IPS-20b (cell line): ENCODE data around the gene SLC39A8.

Experiments
- H3K27ac ChIP-seq: one replicate; pipeline ENCODE4 v1.5.1; 2013; ENCODE audit warnings: low read length
- H3K27me3 ChIP-seq: 2 replicates; pipeline ENCODE4 v1.6.1; 2013; ENCODE audit warnings: mild to moderate bottlenecking, low read length, inconsistent platforms; ENCODE audit not compliant: insufficient read depth
- H3K36me3 ChIP-seq: 2 replicates; pipeline ENCODE4 v1.6.1; 2013; ENCODE audit warnings: low read depth, mild to moderate bottlenecking, inconsistent platforms, low read length, moderate library complexity; ENCODE audit not compliant: insufficient read depth
- H3K4me1 ChIP-seq: 2 replicates; pipeline ENCODE4 v1.6.1; 2013; ENCODE audit warnings: mild to moderate bottlenecking, control low read depth, inconsistent platforms, low read length, moderate library complexity; ENCODE audit not compliant: insufficient read depth
- H3K4me3 ChIP-seq: 2 replicates; pipeline ENCODE4 v1.5.1; 2013; ENCODE audit warnings: mild to moderate bottlenecking, low read length, inconsistent platforms
- H3K9ac ChIP-seq: 2 replicates; pipeline ENCODE4 v1.6.1; 2013; ENCODE audit warnings: low read depth, mild to moderate bottlenecking, inconsistent platforms, low read length, moderate library complexity
- H3K9me3 ChIP-seq: 2 replicates; pipeline ENCODE4 v1.6.1; 2013; ENCODE audit warnings: mild to moderate bottlenecking, low read depth, low read length, inconsistent platforms; ENCODE audit not compliant: insufficient read depth

The SLC39A8 gene

GRCh38 chr4:102317459-102317858 lies 27.8 kb downstream of the SLC39A8 start:
- Histone ChIP-seq H3K9ac (no peak overlapping the region), H3K9me3 (no peaks in the 10 kb centered on the region), H3K4me3 (no peak overlapping the region)

GRCh38 chr4:102316585-102316984 lies 28.7 kb downstream of the SLC39A8 start:
- Histone ChIP-seq H3K9ac (no peak overlapping the region), H3K36me3 (no peaks in the 10 kb centered on the region), H3K9me3 (no peaks in the 10 kb centered on the region), H3K27me3 (no peaks in the 10 kb centered on the region), H3K4me1 (peaks cover 19% of the 10 kb centered on the region; the same call in 1 of the 2 replicates), H3K27ac (no peak overlapping the region), H3K4me3 (no peak overlapping the region)

More at GRCh38 chr4:102317459-102317858, 27.8 kb downstream of the SLC39A8 start:
- Histone ChIP-seq H3K27ac (no peak overlapping the region), H3K27me3 (no peaks in the 10 kb centered on the region), H3K4me1 (peaks cover 28% of the 10 kb centered on the region), H3K36me3 (no peaks in the 10 kb centered on the region)

- H3K9me3 ChIP-seq: no peaks in the 10 kb centered on the region
- no peaks in the 10 kb centered on the region for H3K36me3 ChIP-seq
- no peak overlapping the region for H3K27ac ChIP-seq
- no peaks in the 10 kb centered on the region for H3K27me3 ChIP-seq
- no peak overlapping the region for H3K9ac ChIP-seq
- H3K4me3 ChIP-seq: no peak overlapping the region
- H3K4me1 ChIP-seq: peaks cover 10% of the 10 kb centered on the region; the same call in 1 of the 2 replicates
Measured at GRCh38 chr4:102315532-102315931, 29.8 kb downstream of the SLC39A8 start.

GRCh38 chr4:102312417-102312816 lies 32.9 kb downstream of the SLC39A8 start:
- no peak overlapping the region for H3K9ac ChIP-seq

GRCh38 chr4:102311912-102312311 lies 33.4 kb downstream of the SLC39A8 start:
- H3K9me3 ChIP-seq: no peaks in the 10 kb centered on the region
- no peaks in the 10 kb centered on the region for H3K36me3 ChIP-seq
- H3K27ac ChIP-seq: no peak overlapping the region
- H3K4me1 ChIP-seq: no peaks in the 10 kb centered on the region
- H3K9ac ChIP-seq: no peak overlapping the region
- no peak overlapping the region for H3K4me3 ChIP-seq
- no peaks in the 10 kb centered on the region for H3K27me3 ChIP-seq

More at GRCh38 chr4:102312417-102312816, 32.9 kb downstream of the SLC39A8 start:
- Histone ChIP-seq H3K4me1 (no peaks in the 10 kb centered on the region), H3K4me3 (no peak overlapping the region), H3K27ac (no peak overlapping the region), H3K36me3 (no peaks in the 10 kb centered on the region), H3K27me3 (no peaks in the 10 kb centered on the region), H3K9me3 (no peaks in the 10 kb centered on the region)

- Histone ChIP-seq H3K27ac (no peak overlapping the region), H3K27me3 (no peaks in the 10 kb centered on the region), H3K4me1 (no peaks in the 10 kb centered on the region), H3K9me3 (no peaks in the 10 kb centered on the region), H3K9ac (no peak overlapping the region), H3K36me3 (no peaks in the 10 kb centered on the region), H3K4me3 (no peak overlapping the region)
Measured at GRCh38 chr4:102311407-102311806, 33.9 kb downstream of the SLC39A8 start.

DNA sequence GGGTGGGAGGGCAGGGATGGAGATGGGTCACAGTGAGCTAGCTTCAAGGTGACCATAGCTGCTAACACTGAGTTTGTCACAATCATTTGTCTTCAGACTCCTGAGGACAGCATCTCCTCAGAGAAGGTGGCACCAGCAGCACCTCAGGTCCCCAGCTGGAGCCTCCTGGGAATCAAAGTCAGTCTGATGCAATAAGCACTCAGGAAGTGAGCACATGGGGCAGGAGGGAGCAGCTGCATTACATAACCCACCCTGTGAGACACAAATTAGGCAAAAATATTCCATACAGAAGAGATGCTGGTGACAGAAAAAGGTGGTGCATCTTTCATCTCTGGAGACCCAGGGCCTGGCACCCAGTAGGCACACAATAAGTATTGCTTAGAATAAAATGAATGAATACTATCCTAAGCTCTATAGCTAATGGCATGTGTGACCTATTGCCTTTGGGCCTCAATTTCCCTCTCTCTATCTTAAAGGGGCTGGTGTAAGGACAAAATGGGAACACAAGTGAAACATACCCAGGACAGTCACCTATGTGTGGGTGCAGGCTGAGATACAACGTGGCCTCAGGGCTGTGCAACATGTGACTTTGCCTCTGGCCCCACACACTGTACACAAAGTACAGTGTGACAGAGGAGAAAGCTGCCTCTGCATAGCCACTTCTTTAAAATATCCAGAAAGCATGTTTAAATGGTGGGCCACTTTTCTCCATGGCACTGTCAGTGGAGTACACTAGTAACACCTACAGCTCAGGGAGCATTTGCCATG lies 37.1 kb downstream of the SLC39A8 start:
- Histone ChIP-seq H3K4me3 (no peak overlapping the region), H3K4me1 (no peaks in the 10 kb centered on the region), H3K36me3 (no peaks in the 10 kb centered on the region), H3K9me3 (no peaks in the 10 kb centered on the region), H3K9ac (no peak overlapping the region), H3K27ac (no peak overlapping the region), H3K27me3 (no peaks in the 10 kb centered on the region)

- Histone ChIP-seq H3K27ac (no peak overlapping the region), H3K9ac (no peak overlapping the region), H3K4me1 (no peaks in the 10 kb centered on the region), H3K27me3 (no peaks in the 10 kb centered on the region), H3K9me3 (no peaks in the 10 kb centered on the region), H3K4me3 (no peak overlapping the region), H3K36me3 (no peaks in the 10 kb centered on the region)
Measured at GRCh38 chr4:102305666-102306065, 39.6 kb downstream of the SLC39A8 start.

DNA sequence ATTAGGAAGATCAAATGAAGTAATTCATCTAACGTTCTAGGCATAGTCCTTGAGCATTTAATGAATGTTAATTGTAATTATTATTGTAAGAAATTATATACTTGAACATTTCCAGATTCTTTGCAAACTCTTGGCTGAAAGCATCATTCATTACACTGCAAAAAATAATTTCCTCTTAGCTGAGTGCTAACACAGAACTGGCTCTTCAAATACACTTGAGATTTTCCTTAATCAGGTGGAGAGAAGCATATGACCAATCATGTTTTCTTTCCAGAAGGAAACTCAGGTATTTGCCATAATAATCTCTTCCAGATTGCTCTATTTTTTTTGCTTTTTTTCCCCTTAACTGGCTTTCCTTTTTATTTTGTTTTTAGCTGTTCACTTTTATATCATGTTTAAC lies 42.5 kb downstream of the SLC39A8 start:
- Histone ChIP-seq H3K36me3 (no peaks in the 10 kb centered on the region), H3K27ac (no peak overlapping the region), H3K4me1 (peaks cover 4% of the 10 kb centered on the region; the same call in 1 of the 2 replicates)

GRCh38 chr4:102301167-102301566 lies 44.1 kb downstream of the SLC39A8 start:
- H3K4me1 ChIP-seq: peaks cover 9% of the 10 kb centered on the region; the same call in 1 of the 2 replicates
- no peak overlapping the region for H3K27ac ChIP-seq
- H3K4me3 ChIP-seq: no peak overlapping the region
- H3K36me3 ChIP-seq: no peaks in the 10 kb centered on the region
- H3K9me3 ChIP-seq: no peaks in the 10 kb centered on the region
- H3K9ac ChIP-seq: no peak overlapping the region
- no peaks in the 10 kb centered on the region for H3K27me3 ChIP-seq

More for the DNA sequence above, 42.5 kb downstream of the SLC39A8 start:
- H3K4me3 ChIP-seq: no peak overlapping the region
- H3K9me3 ChIP-seq: no peaks in the 10 kb centered on the region
- no peak overlapping the region for H3K9ac ChIP-seq
- no peaks in the 10 kb centered on the region for H3K27me3 ChIP-seq

- no peak overlapping the region for H3K27ac ChIP-seq
- H3K36me3 ChIP-seq: no peaks in the 10 kb centered on the region
- H3K9ac ChIP-seq: no peak overlapping the region
- H3K27me3 ChIP-seq: no peaks in the 10 kb centered on the region
- no peak overlapping the region for H3K4me3 ChIP-seq
- H3K9me3 ChIP-seq: no peaks in the 10 kb centered on the region
- peaks cover 9% of the 10 kb centered on the region; the same call in 1 of the 2 replicates for H3K4me1 ChIP-seq
Measured at GRCh38 chr4:102299354-102300107, 45.8 kb downstream of the SLC39A8 start.

GRCh38 chr4:102298716-102299115 lies 46.6 kb downstream of the SLC39A8 start:
- Histone ChIP-seq H3K27ac (no peak overlapping the region), H3K4me1 (peaks cover 9% of the 10 kb centered on the region; the same call in 1 of the 2 replicates), H3K36me3 (no peaks in the 10 kb centered on the region), H3K9ac (no peak overlapping the region), H3K27me3 (no peaks in the 10 kb centered on the region), H3K9me3 (no peaks in the 10 kb centered on the region), H3K4me3 (no peak overlapping the region)
